ENCODE measurements around the gene NOXA1.
"Not testable (repeated sequence)": the region's sequence is repeated elsewhere in the genome, so short reads cannot be mapped to it uniquely, and the experiment has no call there.

Gene NOXA1

DNA sequence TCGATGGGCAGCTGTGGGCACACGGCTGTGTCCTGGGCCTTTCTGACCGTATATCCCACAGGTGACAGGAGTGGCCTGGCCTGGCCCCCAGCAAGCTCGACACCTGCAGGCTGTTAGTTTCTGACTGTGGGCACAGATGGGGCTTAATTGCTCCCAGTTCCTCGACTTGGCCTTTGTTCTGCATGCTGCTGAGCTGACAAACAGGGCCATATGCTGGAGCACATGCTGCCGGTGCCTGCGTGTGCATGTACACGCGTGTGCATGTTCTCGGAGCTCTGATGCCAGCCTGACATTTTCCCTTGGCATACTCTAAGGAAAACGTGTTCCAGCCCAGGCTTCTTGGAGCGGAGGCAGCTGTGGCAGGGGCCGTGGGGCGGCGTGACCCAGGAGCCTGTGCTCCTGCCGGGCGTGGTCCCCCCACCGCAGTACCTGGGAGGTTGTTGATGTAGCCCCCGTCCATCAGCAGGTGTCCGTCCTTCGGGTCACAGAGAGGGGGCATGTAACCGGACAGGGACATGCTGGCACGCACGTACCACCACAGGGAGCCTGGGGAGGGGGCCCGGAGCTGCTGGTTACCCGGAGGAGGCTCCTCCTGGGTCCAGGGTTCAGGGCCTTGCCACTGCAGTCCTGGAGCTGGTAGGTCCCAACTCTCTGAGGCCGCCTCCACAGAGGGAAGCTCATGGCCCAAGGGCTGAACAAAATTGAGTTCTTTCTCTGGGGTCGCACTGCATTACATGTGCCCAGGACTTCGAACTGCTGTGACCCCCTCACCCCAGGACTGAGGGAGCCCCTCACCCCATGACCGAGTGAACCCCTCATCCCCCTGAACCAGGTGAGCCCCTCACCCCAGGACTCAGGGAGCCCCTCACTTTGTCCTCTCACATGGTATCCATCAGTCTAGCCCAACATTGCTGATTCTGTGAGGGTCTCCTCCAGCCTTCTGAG, 40.1 kb downstream of the NOXA1 start:
- H3K4me3 ChIP-seq (ENCODE audit: low read depth, low read length) = no peak overlapping the region
- in situ Hi-C loops (cut with HindIII; ENCODE audit: low sequenced_read_pairs) = no loop called here
- no peak for DNase-seq (ENCODE audit: low read depth, low spot score)
- TF ChIP-seq, protein P1, sequence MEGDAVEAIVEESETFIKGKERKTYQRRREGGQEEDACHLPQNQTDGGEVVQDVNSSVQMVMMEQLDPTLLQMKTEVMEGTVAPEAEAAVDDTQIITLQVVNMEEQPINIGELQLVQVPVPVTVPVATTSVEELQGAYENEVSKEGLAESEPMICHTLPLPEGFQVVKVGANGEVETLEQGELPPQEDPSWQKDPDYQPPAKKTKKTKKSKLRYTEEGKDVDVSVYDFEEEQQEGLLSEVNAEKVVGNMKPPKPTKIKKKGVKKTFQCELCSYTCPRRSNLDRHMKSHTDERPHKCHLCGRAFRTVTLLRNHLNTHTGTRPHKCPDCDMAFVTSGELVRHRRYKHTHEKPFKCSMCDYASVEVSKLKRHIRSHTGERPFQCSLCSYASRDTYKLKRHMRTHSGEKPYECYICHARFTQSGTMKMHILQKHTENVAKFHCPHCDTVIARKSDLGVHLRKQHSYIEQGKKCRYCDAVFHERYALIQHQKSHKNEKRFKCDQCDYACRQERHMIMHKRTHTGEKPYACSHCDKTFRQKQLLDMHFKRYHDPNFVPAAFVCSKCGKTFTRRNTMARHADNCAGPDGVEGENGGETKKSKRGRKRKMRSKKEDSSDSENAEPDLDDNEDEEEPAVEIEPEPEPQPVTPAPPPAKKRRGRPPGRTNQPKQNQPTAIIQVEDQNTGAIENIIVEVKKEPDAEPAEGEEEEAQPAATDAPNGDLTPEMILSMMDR (IDR thresholded peaks at IDR 0.05; ENCODE audit: low read depth, low read length) = no peak

GRCh38 chr9:137463931-137464290, 40.7 kb downstream of the NOXA1 start:
- no peak overlapping the region for H3K4me3 ChIP-seq (ENCODE audit: low read depth, low read length)
- in situ Hi-C loops (cut with HindIII; ENCODE audit: low sequenced_read_pairs) = no loop called here
- TF ChIP-seq, protein P1 (IDR thresholded peaks at IDR 0.05; ENCODE audit: low read depth, low read length) = no peak
- DNase-seq (ENCODE audit: low read depth, low spot score) = no peak

DNA sequence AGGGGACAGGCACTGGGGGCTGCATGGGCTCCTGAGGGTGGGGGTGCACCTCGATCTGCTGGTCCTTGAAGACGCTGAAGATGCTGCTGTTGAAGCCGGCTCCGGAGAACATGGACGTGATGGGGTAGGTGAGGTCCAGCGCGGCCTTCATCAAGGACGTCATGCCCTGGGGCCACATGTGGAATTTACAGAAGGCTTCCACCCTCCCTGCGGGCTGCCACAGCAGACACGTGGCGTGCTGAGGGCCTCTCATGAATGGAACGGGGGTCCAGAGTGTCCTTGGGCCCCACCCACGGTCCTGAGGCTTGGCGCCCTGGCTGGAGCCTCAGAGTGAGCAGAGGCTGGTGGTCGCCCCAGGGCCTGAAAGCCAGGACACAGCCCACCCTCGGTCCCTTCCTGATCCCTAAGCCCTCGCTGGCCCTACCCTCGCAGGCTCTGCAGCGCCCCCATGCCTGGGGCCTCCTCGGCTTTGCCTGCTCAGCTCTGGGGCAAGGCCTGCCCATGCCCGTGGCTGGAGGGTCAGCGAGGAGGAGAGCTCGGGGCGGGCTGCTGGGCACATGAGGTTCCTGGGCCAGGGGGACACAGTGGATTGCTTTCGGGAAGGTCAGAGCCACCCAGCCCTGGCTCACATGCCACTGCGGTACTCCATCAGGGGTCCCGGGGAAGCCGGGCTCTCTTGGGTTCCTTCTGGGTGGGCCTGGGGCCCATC, 41.3 kb downstream of the NOXA1 start:
- DNase-seq (ENCODE audit: low read depth, low spot score) = no peak
- in situ Hi-C loops (cut with HindIII; ENCODE audit: low sequenced_read_pairs) = no loop called here
- TF ChIP-seq, protein P1 (IDR thresholded peaks at IDR 0.05; ENCODE audit: low read depth, low read length) = no peak
- no peak overlapping the region for H3K4me3 ChIP-seq (ENCODE audit: low read depth, low read length)

DNA sequence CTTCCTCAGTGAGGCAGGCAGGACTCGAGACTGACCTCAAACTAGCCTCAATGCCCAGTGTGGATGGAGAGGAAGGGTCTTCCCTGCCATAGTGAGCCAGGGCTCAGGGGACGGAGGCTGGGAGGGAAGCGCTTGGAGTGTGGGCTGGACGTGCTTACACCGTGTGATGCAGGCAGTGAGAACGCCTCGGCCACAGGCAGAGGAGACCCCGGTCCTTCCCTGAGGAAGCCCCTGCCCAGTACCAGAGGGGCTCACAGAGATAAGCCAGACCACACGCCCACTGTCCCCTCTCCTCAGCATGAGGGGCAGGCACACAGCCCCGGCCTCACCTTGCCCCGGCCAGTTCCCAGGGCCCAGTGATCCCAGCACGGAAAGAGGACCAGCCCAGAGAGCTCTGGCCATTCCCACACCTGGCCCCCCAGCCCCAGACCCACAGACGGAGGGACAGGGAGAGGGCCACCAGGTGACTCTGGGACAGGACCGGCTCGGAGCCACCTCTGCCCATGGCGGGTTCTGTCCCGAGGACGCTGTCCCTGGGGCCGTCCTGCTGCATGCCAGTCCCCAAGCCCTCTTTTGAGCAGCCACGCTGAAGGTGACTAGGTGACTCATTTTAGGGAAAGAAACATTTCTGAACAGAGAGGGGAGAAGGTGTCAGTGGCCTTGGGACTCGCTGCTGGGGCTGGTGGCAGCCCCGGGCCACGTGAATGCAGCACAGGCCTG, 42.0 kb downstream of the NOXA1 start:
- no peak for DNase-seq (ENCODE audit: low read depth, low spot score)
- TF ChIP-seq, protein P1 (IDR thresholded peaks at IDR 0.05; ENCODE audit: low read depth, low read length) = no peak
- no peak overlapping the region for H3K4me3 ChIP-seq (ENCODE audit: low read depth, low read length)
- in situ Hi-C loops (cut with HindIII; ENCODE audit: low sequenced_read_pairs) = no loop called here

- no peak overlapping the region for H3K4me3 ChIP-seq (ENCODE audit: low read depth, low read length)
- in situ Hi-C loops (cut with HindIII; ENCODE audit: low sequenced_read_pairs) = no loop called here
- no peak for DNase-seq (ENCODE audit: low read depth, low spot score)
- TF ChIP-seq, protein P1 (IDR thresholded peaks at IDR 0.05; ENCODE audit: low read depth, low read length) = no peak
Measured at GRCh38 chr9:137465720-137466388, 42.7 kb downstream of the NOXA1 start.

GRCh38 chr9:137466389-137467085, 43.3 kb downstream of the NOXA1 start:
- DNase-seq (ENCODE audit: low read depth, low spot score); H3K4me3 ChIP-seq (ENCODE audit: low read depth, low read length); in situ Hi-C loops (cut with HindIII; ENCODE audit: low sequenced_read_pairs): not testable (repeated sequence)

All from astrocyte of the spinal cord (primary cell).